DMS79 (cell line): ENCODE measurements around the gene ENKUR.

Source experiments
- DNase-seq: peaks from one replicate; lab custom pipeline; 2025; lab: John Stamatoyannopoulos, UW

ENKUR gene

GRCh38 chr10:24947304-24948097, 68.5 kb downstream of the ENKUR start:
- no peak for DNase-seq

- DNase-seq: no peak
These were observed 71.3 kb downstream of the ENKUR start for GRCh38 chr10:24944512-24945255.

- no peak for DNase-seq
These were observed 77.4 kb downstream of the ENKUR start for GRCh38 chr10:24938525-24938924.

GRCh38 chr10:24938076-24938475, 77.9 kb downstream of the ENKUR start:
- DNase-seq: no peak

- no peak for DNase-seq
These were observed 80.3 kb downstream of the ENKUR start for GRCh38 chr10:24935504-24936292.
